ENCODE results near the gene GASK1B.

The GASK1B gene

GRCh38 chr4:158189422-158189821, 16.6 kb upstream of the GASK1B start:
- in situ Hi-C loops (cut with MboI; ENCODE audit: low sequenced_read_pairs) = no loop called here

- in situ Hi-C loops (cut with MboI; ENCODE audit: low sequenced_read_pairs) = no loop called here
Observed at GRCh38 chr4:158186815-158187214, 14.0 kb upstream of the GASK1B start.

GRCh38 chr4:158182736-158183135, 9.9 kb upstream of the GASK1B start:
- in situ Hi-C loops (cut with MboI; ENCODE audit: low sequenced_read_pairs) = no loop called here

GRCh38 chr4:158181906-158182305, 9.1 kb upstream of the GASK1B start:
- in situ Hi-C loops (cut with MboI; ENCODE audit: low sequenced_read_pairs) = no loop called here

- in situ Hi-C loops (cut with MboI; ENCODE audit: low sequenced_read_pairs) = no loop called here
Observed at GRCh38 chr4:158179465-158179864, 6.6 kb upstream of the GASK1B start.

- in situ Hi-C loops (cut with MboI; ENCODE audit: low sequenced_read_pairs) = no loop called here
Observed at GRCh38 chr4:158176776-158177175, 4.0 kb upstream of the GASK1B start.

- in situ Hi-C loops (cut with MboI; ENCODE audit: low sequenced_read_pairs) = no loop called here
Observed at GRCh38 chr4:158176108-158176507, 3.3 kb upstream of the GASK1B start.

- in situ Hi-C loops (cut with MboI; ENCODE audit: low sequenced_read_pairs) = loop anchor here (25.0 kb wide), 1 partner anchor 184 kb away; no protein-coding TSS in a partner anchor
Observed at GRCh38 chr4:158170691-158171561, 1.9 kb downstream of the GASK1B start.

GRCh38 chr4:158169931-158170690, 2.7 kb downstream of the GASK1B start:
- in situ Hi-C loops (cut with MboI; ENCODE audit: low sequenced_read_pairs) = loop anchor here (25.0 kb wide), 1 partner anchor 183 kb away; no protein-coding TSS in a partner anchor

GRCh38 chr4:158169506-158169905, 3.3 kb downstream of the GASK1B start:
- in situ Hi-C loops (cut with MboI; ENCODE audit: low sequenced_read_pairs) = loop anchor here (25.0 kb wide), 1 partner anchor 182 kb away; no protein-coding TSS in a partner anchor

GRCh38 chr4:158168606-158169005, 4.2 kb downstream of the GASK1B start:
- in situ Hi-C loops (cut with MboI; ENCODE audit: low sequenced_read_pairs) = loop anchor here (25.0 kb wide), 1 partner anchor 181 kb away; no protein-coding TSS in a partner anchor

- in situ Hi-C loops (cut with MboI; ENCODE audit: low sequenced_read_pairs) = loop anchor here (25.0 kb wide), 1 partner anchor 179 kb away; no protein-coding TSS in a partner anchor
Observed at GRCh38 chr4:158166701-158167100, 6.1 kb downstream of the GASK1B start.

GRCh38 chr4:158164768-158165213, 8.0 kb downstream of the GASK1B start:
- in situ Hi-C loops (cut with MboI; ENCODE audit: low sequenced_read_pairs) = loop anchor here (25.0 kb wide), 1 partner anchor 177 kb away; no protein-coding TSS in a partner anchor

GRCh38 chr4:158163941-158164767, 8.7 kb downstream of the GASK1B start:
- in situ Hi-C loops (cut with MboI; ENCODE audit: low sequenced_read_pairs) = loop anchor here (25.0 kb wide), 1 partner anchor 177 kb away; no protein-coding TSS in a partner anchor

- in situ Hi-C loops (cut with MboI; ENCODE audit: low sequenced_read_pairs) = loop anchor here (25.0 kb wide), 1 partner anchor 175 kb away; no protein-coding TSS in a partner anchor
Observed at GRCh38 chr4:158162631-158163030, 10.2 kb downstream of the GASK1B start.

GRCh38 chr4:158161551-158162354, 11.1 kb downstream of the GASK1B start:
- in situ Hi-C loops (cut with MboI; ENCODE audit: low sequenced_read_pairs) = loop anchor here (25.0 kb wide), 1 partner anchor 174 kb away; no protein-coding TSS in a partner anchor

- in situ Hi-C loops (cut with MboI; ENCODE audit: low sequenced_read_pairs) = loop anchor here (25.0 kb wide), 1 partner anchor 172 kb away; no protein-coding TSS in a partner anchor
Observed at GRCh38 chr4:158159718-158160094, 13.1 kb downstream of the GASK1B start.

GRCh38 chr4:158159054-158159717, 13.6 kb downstream of the GASK1B start:
- in situ Hi-C loops (cut with MboI; ENCODE audit: low sequenced_read_pairs) = loop anchor here (25.0 kb wide), 1 partner anchor 172 kb away; no protein-coding TSS in a partner anchor

- in situ Hi-C loops (cut with MboI; ENCODE audit: low sequenced_read_pairs) = loop anchor here (25.0 kb wide), 1 partner anchor 170 kb away; no protein-coding TSS in a partner anchor
Observed at GRCh38 chr4:158157412-158157811, 15.4 kb downstream of the GASK1B start.

Measured in HL-60/S4 (cell line).